Endothelial cell of hepatic sinusoid (primary cell): ENCODE data around the gene BRI3BP.
"Not testable (repeated sequence)": the region's sequence is repeated elsewhere in the genome, so short reads cannot be mapped to it uniquely, and the experiment has no call there.

Source experiments
- in situ Hi-C: cut with HindIII; loops from 2 replicates; pipeline ENCODE4 v1.10.0; 2017; ENCODE audit warnings: low sequenced_read_pairs

BRI3BP gene

GRCh38 chr12:124972211-124972610, 21.2 kb upstream of the BRI3BP start:
- in situ Hi-C loops = no loop called here

- in situ Hi-C loops = no loop called here
Observed at GRCh38 chr12:124975276-124975675, 18.2 kb upstream of the BRI3BP start.

- in situ Hi-C loops = no loop called here
Observed at GRCh38 chr12:124976999-124977398, 16.4 kb upstream of the BRI3BP start.

- in situ Hi-C loops = no loop called here
Observed at GRCh38 chr12:124979568-124979967, 13.9 kb upstream of the BRI3BP start.

- in situ Hi-C loops = no loop called here
Observed at GRCh38 chr12:124980098-124980892, 13.2 kb upstream of the BRI3BP start.

- in situ Hi-C loops = not testable (repeated sequence)
Observed at GRCh38 chr12:124986876-124987275, 6.6 kb upstream of the BRI3BP start.

GRCh38 chr12:124992874-124993625, 395 bp upstream of the BRI3BP start:
- in situ Hi-C loops = no loop called here

GRCh38 chr12:124994437-124994975, 1.1 kb downstream of the BRI3BP start:
- in situ Hi-C loops = no loop called here

GRCh38 chr12:124995200-124995961, 1.9 kb downstream of the BRI3BP start:
- in situ Hi-C loops = no loop called here

GRCh38 chr12:124998705-124999104, 5.3 kb downstream of the BRI3BP start:
- in situ Hi-C loops = no loop called here

- in situ Hi-C loops = no loop called here
Observed at GRCh38 chr12:125001636-125002035, 8.2 kb downstream of the BRI3BP start.

GRCh38 chr12:125003021-125003420, 9.6 kb downstream of the BRI3BP start:
- in situ Hi-C loops = no loop called here

- in situ Hi-C loops = no loop called here
Observed at GRCh38 chr12:125004621-125005020, 11.2 kb downstream of the BRI3BP start.

- in situ Hi-C loops = no loop called here
Observed at GRCh38 chr12:125005652-125006051, 12.2 kb downstream of the BRI3BP start.

- in situ Hi-C loops = no loop called here
Observed at GRCh38 chr12:125006365-125006764, 12.9 kb downstream of the BRI3BP start.

GRCh38 chr12:125013816-125014442, 20.5 kb downstream of the BRI3BP start:
- in situ Hi-C loops = no loop called here

GRCh38 chr12:125014526-125014925, 21.1 kb downstream of the BRI3BP start:
- in situ Hi-C loops = no loop called here

GRCh38 chr12:125015680-125016310, 22.4 kb downstream of the BRI3BP start:
- in situ Hi-C loops = no loop called here

- in situ Hi-C loops = no loop called here
Observed at GRCh38 chr12:125017801-125018200, 24.4 kb downstream of the BRI3BP start.

- in situ Hi-C loops = no loop called here
Observed at GRCh38 chr12:125018356-125018755, 24.9 kb downstream of the BRI3BP start.
